ENCODE data around the gene RERE. TPM values are rescaled to one million over a fixed set of nuclear protein-coding genes. Genes with fewer than 3 reads are reported as not detected.
"Not testable (repeated sequence)": the region's sequence is repeated elsewhere in the genome, so short reads cannot be mapped to it uniquely, and the experiment has no call there.

RERE gene
- total RNA-seq, 4 donors from 2014 or later = 86.4 to 111 (median 103) TPM

GRCh38 chr1:8506456-8506855, 311.0 kb downstream of the RERE start:
- Histone ChIP-seq H3K9me3 (no peaks in the 10 kb centered on the region), H3K27me3 (no peaks in the 10 kb centered on the region), H3K27ac (no peak overlapping the region), H3K36me3 (no peaks in the 10 kb centered on the region), H3K4me1 (peaks cover 0 to 35% (median 12%) of the 10 kb centered on the region in 4 donors), H3K4me3 (no peak overlapping the region)
- DNase-seq (ENCODE audit: low spot score in 2 of 2) = no peak
- TF ChIP-seq POLR2A (IDR thresholded peaks at IDR 0.05) (no peak), EP300 (IDR thresholded peaks at IDR 0.05) (no peak), CTCF (IDR thresholded peaks at IDR 0.05) (no peak)
- WGBS, 2 donors = 78 to 82% methylated on average over 1 of the region's 1 CpG

- no peak overlapping the region for H3K27ac ChIP-seq
- DNase-seq (ENCODE audit: low spot score in 2 of 2) = no peak
- TF ChIP-seq POLR2A (IDR thresholded peaks at IDR 0.05) (no peak), EP300 (IDR thresholded peaks at IDR 0.05) (no peak), CTCF (IDR thresholded peaks at IDR 0.05) (no peak)
- no peak overlapping the region for H3K4me3 ChIP-seq
- peaks cover 0 to 14% (median 0%) of the 10 kb centered on the region in 3 donors for H3K36me3 ChIP-seq
- 83 to 87% methylated on average over 2 of the region's 2 CpGs for WGBS, 2 donors
- H3K9me3 ChIP-seq = no peaks in the 10 kb centered on the region
- peaks cover 0 to 13% (median 0%) of the 10 kb centered on the region in 4 donors for H3K4me1 ChIP-seq
- no peaks in the 10 kb centered on the region for H3K27me3 ChIP-seq
Measured at GRCh38 chr1:8503842-8504241, 313.6 kb downstream of the RERE start.

GRCh38 chr1:8502949-8503348, 314.5 kb downstream of the RERE start:
- H3K27ac ChIP-seq; H3K4me3 ChIP-seq; DNase-seq (ENCODE audit: low spot score in 2 of 2); H3K27me3 ChIP-seq; H3K9me3 ChIP-seq: not testable (repeated sequence)
- H3K4me1 ChIP-seq = peaks cover 0 to 13% (median 2%) of the 10 kb centered on the region in 4 donors
- WGBS, 2 donors = 61 to 77% methylated on average over 3 to 4 of the region's 4 CpGs
- H3K36me3 ChIP-seq = peaks cover 0 to 14% (median 0%) of the 10 kb centered on the region in 3 donors

GRCh38 chr1:8497210-8497819, 320.1 kb downstream of the RERE start:
- H3K9me3 ChIP-seq = no peaks in the 10 kb centered on the region
- H3K27me3 ChIP-seq = no peaks in the 10 kb centered on the region
- H3K36me3 ChIP-seq = peaks cover 0 to 57% (median 0%) of the 10 kb centered on the region in 3 donors
- DNase-seq (ENCODE audit: low spot score in 2 of 2) = no peak
- no peak overlapping the region for H3K4me3 ChIP-seq
- TF ChIP-seq EP300 (IDR thresholded peaks at IDR 0.05) = peak in 1 of 2 donors; percentile 69
- no peak for TF ChIP-seq CTCF (IDR thresholded peaks at IDR 0.05)
- peak overlapping the region in 2 of 4 donors; percentile 63 to 67 for H3K27ac ChIP-seq
- peaks cover 0 to 34% (median 12%) of the 10 kb centered on the region in 4 donors for H3K4me1 ChIP-seq
- 69 to 72% methylated on average over 3 of the region's 3 CpGs for WGBS, 2 donors

- DNase-seq (ENCODE audit: low spot score in 2 of 2) = no peak
- WGBS, 2 donors = 76 to 80% methylated on average over 8 of the region's 8 CpGs
Measured at GRCh38 chr1:8496473-8496872, 321.0 kb downstream of the RERE start.

More at GRCh38 chr1:8496473-8496872, 321.0 kb downstream of the RERE start:
- peaks cover 0 to 57% (median 0%) of the 10 kb centered on the region in 3 donors for H3K36me3 ChIP-seq
- H3K4me3 ChIP-seq = no peak overlapping the region
- no peaks in the 10 kb centered on the region for H3K9me3 ChIP-seq
- TF ChIP-seq POLR2A (IDR thresholded peaks at IDR 0.05) (no peak), EP300 (IDR thresholded peaks at IDR 0.05) (no peak), CTCF (IDR thresholded peaks at IDR 0.05) (no peak)
- H3K27me3 ChIP-seq = no peaks in the 10 kb centered on the region
- H3K27ac ChIP-seq = peak overlapping the region in 2 of 4 donors; percentile 63 to 67
- H3K4me1 ChIP-seq = peaks cover 0 to 34% (median 12%) of the 10 kb centered on the region in 4 donors
